Endodermal cell (in vitro differentiated cells): ENCODE measurements around the gene PVALEF. TPM values are rescaled to one million over a fixed set of nuclear protein-coding genes. Genes with fewer than 3 reads are reported as not detected.

ENCODE experiments used
- DNase-seq: peaks from one replicate; pipeline ENCODE4 v3.0.0-alpha.2; 2017
- H3K27ac ChIP-seq: 2 replicates; pipeline ENCODE4 v1.5.1; 2013; ENCODE audit warnings: mild to moderate bottlenecking, low read depth, low read length, moderate library complexity
- H3K27me3 ChIP-seq: 2 replicates; pipeline ENCODE4 v1.6.1; 2013; ENCODE audit warnings: mild to moderate bottlenecking, low read length, moderate library complexity; ENCODE audit not compliant: insufficient read depth, control insufficient read depth, poor library complexity, severe bottlenecking
- H3K36me3 ChIP-seq: 2 replicates; pipeline ENCODE4 v1.7.0; 2013; ENCODE audit warnings: mild to moderate bottlenecking, low read length, moderate library complexity; ENCODE audit not compliant: control insufficient read depth, insufficient read depth
- H3K4me1 ChIP-seq: one replicate; pipeline ENCODE4 v1.7.0; 2013; ENCODE audit warnings: low read length; ENCODE audit not compliant: control insufficient read depth, insufficient read depth
- H3K4me3 ChIP-seq: 2 replicates; pipeline ENCODE4 v1.5.1; 2013; ENCODE audit warnings: mild to moderate bottlenecking, low read length, moderate library complexity
- H3K9ac ChIP-seq: 2 replicates; pipeline ENCODE4 v1.6.1; 2013; ENCODE audit warnings: mild to moderate bottlenecking, low read length, moderate library complexity; ENCODE audit not compliant: poor library complexity, severe bottlenecking; ENCODE audit errors: extremely low read depth
- H3K9me3 ChIP-seq: 2 replicates; pipeline ENCODE4 v1.6.1; 2013; ENCODE audit warnings: mild to moderate bottlenecking, low read length, moderate library complexity; ENCODE audit not compliant: control insufficient read depth
- H3K27ac Mint-ChIP-seq: 2 replicates; pipeline ENCODE4 v1.8.0; 2020; ENCODE audit warnings: mixed read lengths
- H3K27me3 Mint-ChIP-seq: 2 replicates; pipeline ENCODE4 v1.8.0; 2021; ENCODE audit warnings: mild to moderate bottlenecking, mixed read lengths; ENCODE audit not compliant: insufficient read depth
- H3K36me3 Mint-ChIP-seq: 2 replicates; pipeline ENCODE4 v1.8.0; 2020; ENCODE audit warnings: low read depth, mixed read lengths
- H3K4me1 Mint-ChIP-seq: 2 replicates; pipeline ENCODE4 v1.8.0; 2020; ENCODE audit warnings: mixed read lengths
- H3K4me3 Mint-ChIP-seq: 2 replicates; pipeline ENCODE4 v1.8.0; 2020; ENCODE audit warnings: mild to moderate bottlenecking, moderate library complexity, mixed read lengths
- H3K9me3 Mint-ChIP-seq: 2 replicates; pipeline ENCODE4 v1.8.0; 2020; ENCODE audit warnings: mild to moderate bottlenecking, mixed read lengths
- WGBS, 2 experiments: methylation state at CpG; one replicate each; pipeline versions ENCODE4 v1.1.5 to v1.1.7; 2013; ENCODE audit warnings: missing lambda C conversion rate in 2 of 2, mixed read lengths in 1 of 2; ENCODE audit not compliant: insufficient coverage in 1 of 2, insufficient read length in 1 of 2; 5-methylcytosine and 5-hydroxymethylcytosine counted together
- total RNA-seq, 2 donors: library from RNA; stranded (reverse); fragmentation: NEBNext Ultra II Directional in 1 of 2; extraction: Animal tissue kit (Norgen Biotek cat#: 25700) in 1 of 2; gene quantifications; 2 replicates in 1 of 2; 3 replicates in 1 of 2; pipeline ENCODE4 v1.2.1, GENCODE V29; 2021
- TF ChIP-seq, protein P1 (sequence below): fragments of 200-600 bp; sonication (generic); conservative IDR thresholded peaks from 2 replicates; pipeline ENCODE4 v1.5.0; 2021; ENCODE audit warnings: antibody characterized with exemption, mild to moderate bottlenecking

The PVALEF gene
- total RNA-seq, 2 donors from 2014 or later, result not detected

DNA sequence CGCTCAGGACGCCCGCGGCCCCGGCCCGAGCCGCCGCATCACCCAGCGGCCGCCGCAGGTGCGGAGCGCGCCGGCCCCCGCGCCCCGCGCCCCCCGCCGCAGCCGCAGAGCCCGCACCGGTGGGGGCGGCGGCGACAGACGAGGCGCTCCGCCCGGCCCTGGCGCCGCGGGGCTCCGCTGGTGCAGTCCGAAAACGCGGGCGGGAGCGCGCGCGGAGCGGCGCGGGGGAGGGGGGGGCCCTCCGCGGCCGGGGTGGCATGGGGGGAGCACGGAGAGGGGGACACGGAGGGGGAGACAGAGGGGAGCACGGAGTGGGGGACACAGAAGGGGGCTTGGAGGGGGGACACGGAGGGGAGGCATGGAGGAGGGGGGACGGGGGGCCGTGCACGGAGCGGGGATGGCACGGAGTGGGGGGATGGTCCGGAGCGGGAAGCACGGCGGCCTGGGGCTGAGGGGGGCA lies 756 bp downstream of the PVALEF start, which contains the start of gene AATK:
Gene AATK, minus strand, starts transcription at position 189 of the 460 bp plus-strand sequence. CDS start 229 bp downstream, outside the sequence.
- no peak within 1 kb of the TSS for H3K9ac ChIP-seq
- Mint-ChIP-seq H3K4me1 (no peaks in the 10 kb centered on the region), H3K27me3 (peaks cover 5% of the 10 kb centered on the region), H3K9me3 (no peaks in the 10 kb centered on the region), H3K27ac (no peak within 1 kb of the TSS), H3K4me3 (peak within 1 kb of the TSS; percentile 47), H3K36me3 (no peaks in the 10 kb centered on the region)
- WGBS, 2 experiments, result 0 to 1% methylated on average over 2 to 41 of the region's 62 CpGs
- no peaks in the 10 kb centered on the region for H3K36me3 ChIP-seq
- peak within 1 kb of the TSS; percentile 17 for H3K27ac ChIP-seq
- DNase-seq, result no peak
- H3K27me3 ChIP-seq, result peaks cover 6% of the 10 kb centered on the region
- no peaks in the 10 kb centered on the region for H3K9me3 ChIP-seq
- no peaks in the 10 kb centered on the region for H3K4me1 ChIP-seq
- TF ChIP-seq, protein P1, sequence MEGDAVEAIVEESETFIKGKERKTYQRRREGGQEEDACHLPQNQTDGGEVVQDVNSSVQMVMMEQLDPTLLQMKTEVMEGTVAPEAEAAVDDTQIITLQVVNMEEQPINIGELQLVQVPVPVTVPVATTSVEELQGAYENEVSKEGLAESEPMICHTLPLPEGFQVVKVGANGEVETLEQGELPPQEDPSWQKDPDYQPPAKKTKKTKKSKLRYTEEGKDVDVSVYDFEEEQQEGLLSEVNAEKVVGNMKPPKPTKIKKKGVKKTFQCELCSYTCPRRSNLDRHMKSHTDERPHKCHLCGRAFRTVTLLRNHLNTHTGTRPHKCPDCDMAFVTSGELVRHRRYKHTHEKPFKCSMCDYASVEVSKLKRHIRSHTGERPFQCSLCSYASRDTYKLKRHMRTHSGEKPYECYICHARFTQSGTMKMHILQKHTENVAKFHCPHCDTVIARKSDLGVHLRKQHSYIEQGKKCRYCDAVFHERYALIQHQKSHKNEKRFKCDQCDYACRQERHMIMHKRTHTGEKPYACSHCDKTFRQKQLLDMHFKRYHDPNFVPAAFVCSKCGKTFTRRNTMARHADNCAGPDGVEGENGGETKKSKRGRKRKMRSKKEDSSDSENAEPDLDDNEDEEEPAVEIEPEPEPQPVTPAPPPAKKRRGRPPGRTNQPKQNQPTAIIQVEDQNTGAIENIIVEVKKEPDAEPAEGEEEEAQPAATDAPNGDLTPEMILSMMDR, result no peak
- no peak within 1 kb of the TSS for H3K4me3 ChIP-seq

- Histone ChIP-seq H3K27ac (no peak overlapping the region), H3K36me3 (no peaks in the 10 kb centered on the region), H3K27me3 (peaks cover 6% of the 10 kb centered on the region), H3K4me3 (no peak overlapping the region), H3K9ac (no peak overlapping the region), H3K9me3 (no peaks in the 10 kb centered on the region), H3K4me1 (no peaks in the 10 kb centered on the region)
- 94 to 100% methylated on average over 1 to 4 of the region's 4 CpGs for WGBS, 2 experiments
- no peak for DNase-seq
- no peaks in the 10 kb centered on the region for H3K36me3 Mint-ChIP-seq
- H3K9me3 Mint-ChIP-seq, result no peaks in the 10 kb centered on the region
- H3K4me3 Mint-ChIP-seq, result peak overlapping the region; percentile 25
- H3K27me3 Mint-ChIP-seq, result peaks cover 5% of the 10 kb centered on the region
- no peaks in the 10 kb centered on the region for H3K4me1 Mint-ChIP-seq
- TF ChIP-seq, protein P1, result no peak
- H3K27ac Mint-ChIP-seq, result no peak overlapping the region
These were observed 1.9 kb downstream of the PVALEF start for GRCh38 chr17:81167194-81167524.

- Mint-ChIP-seq H3K4me1 (no peaks in the 10 kb centered on the region), H3K27me3 (peaks cover 5% of the 10 kb centered on the region), H3K9me3 (no peaks in the 10 kb centered on the region), H3K27ac (no peak overlapping the region), H3K4me3 (peak overlapping the region; percentile 25), H3K36me3 (no peaks in the 10 kb centered on the region)
- Histone ChIP-seq H3K9me3 (no peaks in the 10 kb centered on the region), H3K4me3 (no peak overlapping the region), H3K4me1 (no peaks in the 10 kb centered on the region), H3K27ac (no peak overlapping the region), H3K36me3 (no peaks in the 10 kb centered on the region), H3K9ac (no peak overlapping the region), H3K27me3 (peaks cover 6% of the 10 kb centered on the region)
- no peak for DNase-seq
- 93 to 94% methylated on average over 7 of the region's 7 CpGs for WGBS, 2 experiments
- TF ChIP-seq, protein P1, result no peak
These were observed 2.3 kb downstream of the PVALEF start for GRCh38 chr17:81167638-81168037.
